Breast epithelium (tissue), 3 donors: ENCODE data around the gene WDR37.

Experiments
- POLR2A ChIP-seq: fragments of 450-650 bp; IDR thresholded peaks from one replicate; pipeline ENCODE4 v1.6.1; 2016; ENCODE audit warnings: antibody characterized with exemption, mild to moderate bottlenecking, moderate library complexity
- POLR2AphosphoS5 ChIP-seq, 3 donors: sonication (generic); formaldehyde crosslinking; IDR thresholded peaks; one replicate each; pipeline ENCODE4 v1.6.1; 2017; ENCODE audit warnings: antibody characterized with exemption in 3 of 3
- TF ChIP-seq, protein P1 (sequence below), 3 donors: fragments of 450-650 bp; IDR thresholded peaks; one replicate each; pipeline ENCODE4 v1.5.1; 2016 to 2017; ENCODE audit warnings: antibody characterized with exemption in 3 of 3, mild to moderate bottlenecking in 3 of 3, moderate library complexity in 3 of 3

GRCh38 chr10:1166828-1167275, 110.7 kb downstream of the WDR37 start:
- TF ChIP-seq, protein P1, sequence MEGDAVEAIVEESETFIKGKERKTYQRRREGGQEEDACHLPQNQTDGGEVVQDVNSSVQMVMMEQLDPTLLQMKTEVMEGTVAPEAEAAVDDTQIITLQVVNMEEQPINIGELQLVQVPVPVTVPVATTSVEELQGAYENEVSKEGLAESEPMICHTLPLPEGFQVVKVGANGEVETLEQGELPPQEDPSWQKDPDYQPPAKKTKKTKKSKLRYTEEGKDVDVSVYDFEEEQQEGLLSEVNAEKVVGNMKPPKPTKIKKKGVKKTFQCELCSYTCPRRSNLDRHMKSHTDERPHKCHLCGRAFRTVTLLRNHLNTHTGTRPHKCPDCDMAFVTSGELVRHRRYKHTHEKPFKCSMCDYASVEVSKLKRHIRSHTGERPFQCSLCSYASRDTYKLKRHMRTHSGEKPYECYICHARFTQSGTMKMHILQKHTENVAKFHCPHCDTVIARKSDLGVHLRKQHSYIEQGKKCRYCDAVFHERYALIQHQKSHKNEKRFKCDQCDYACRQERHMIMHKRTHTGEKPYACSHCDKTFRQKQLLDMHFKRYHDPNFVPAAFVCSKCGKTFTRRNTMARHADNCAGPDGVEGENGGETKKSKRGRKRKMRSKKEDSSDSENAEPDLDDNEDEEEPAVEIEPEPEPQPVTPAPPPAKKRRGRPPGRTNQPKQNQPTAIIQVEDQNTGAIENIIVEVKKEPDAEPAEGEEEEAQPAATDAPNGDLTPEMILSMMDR (IDR thresholded peaks at IDR 0.05): no peak
- TF ChIP-seq POLR2AphosphoS5 (IDR thresholded peaks at IDR 0.05) (no peak), POLR2A (no peak)
